B cell (primary cell): ENCODE data around the gene ZNF790. TPM values are rescaled to one million over a fixed set of nuclear protein-coding genes. Genes with fewer than 3 reads are reported as not detected.
A peak's percentile ranks its signal among the peaks of the same experiment; 100 is the strongest.

Source experiments
- ATAC-seq: fragments of 200-7000 bp; cut with Tn5 transposase; one replicate; pipeline ENCODE4 v1.10.0; 2021; ENCODE audit warnings: low read depth, mild to moderate bottlenecking, moderate number of reproducible peaks, moderate library complexity
- CTCF ChIA-PET: fragments of 350-600 bp; sonication (Branson Sonifier 250); formaldehyde crosslinking; loops from one replicate; lab custom pipeline; 2021; ENCODE audit warnings: antibody characterized with exemption, inconsistent platforms; lab: Charles Lee
- POLR2A ChIA-PET: fragments of 350-600 bp; sonication (Branson Sonifier 250); formaldehyde crosslinking; loops from one replicate; lab custom pipeline; 2021; ENCODE audit warnings: antibody characterized with exemption; lab: Charles Lee
- DNase-seq: peaks from one replicate; pipeline ENCODE4 v3.0.0; 2013
- H2AFZ ChIP-seq: 2 replicates; pipeline ENCODE4 v1.6.1; 2012; ENCODE audit warnings: mild to moderate bottlenecking, low read depth, low read length; ENCODE audit not compliant: insufficient read depth, poor library complexity, severe bottlenecking
- H3K27ac ChIP-seq, 2 donors: 1 replicate in 1 of 2; 2 replicates in 1 of 2; pipeline ENCODE4 v1.5.1; 2012 to 2013; ENCODE audit warnings: low read length in 2 of 2, mild to moderate bottlenecking in 2 of 2, moderate library complexity in 1 of 2
- H3K27me3 ChIP-seq, 4 experiments: fragments of 200-600 bp in 1 of 4; sonication (generic) in 1 of 4; replicated peaks in 1 of 4; 1 replicate in 2 of 4; 2 replicates in 2 of 4; pipeline versions ENCODE4 v1.6.1 to v1.7.0; 2013 to 2016; ENCODE audit warnings: low read length in 3 of 4, mild to moderate bottlenecking in 2 of 4, mixed read lengths in 1 of 4, moderate library complexity in 1 of 4; ENCODE audit not compliant: insufficient read depth in 4 of 4, control insufficient read depth in 3 of 4; ENCODE audit errors: control extremely low read depth in 1 of 4
- H3K36me3 ChIP-seq, 2 experiments: replicated peaks in 1 of 2; 1 replicate in 1 of 2; 2 replicates in 1 of 2; pipeline versions ENCODE4 v1.6.1 to v1.7.1; 2013; ENCODE audit warnings: low read length in 1 of 2; ENCODE audit not compliant: insufficient read depth in 2 of 2, control insufficient read depth in 1 of 2; ENCODE audit errors: control extremely low read depth in 1 of 2, extremely low read depth in 1 of 2
- H3K4me1 ChIP-seq, 2 donors: fragments of 200-600 bp in 1 of 2; sonication (generic) in 1 of 2; 1 replicate in 1 of 2; 2 replicates in 1 of 2; pipeline versions ENCODE4 v1.5.1 to v1.6.1; 2013 to 2017; ENCODE audit warnings: low read length in 2 of 2; ENCODE audit not compliant: control insufficient read depth in 2 of 2, insufficient read depth in 2 of 2
- H3K4me2 ChIP-seq: replicated peaks from 2 replicates; pipeline ENCODE3; 2012; ENCODE audit warnings: mild to moderate bottlenecking, low read depth, low read length; ENCODE audit not compliant: poor library complexity, severe bottlenecking
- H3K4me3 ChIP-seq, 5 experiments: fragments of 200-600 bp in 1 of 5; sonication (generic) in 1 of 5; 1 replicate in 3 of 5; 2 replicates in 2 of 5; pipeline versions ENCODE4 v1.5.1 to v1.7.0; 2011 to 2016; ENCODE audit warnings: low read length in 4 of 5, mild to moderate bottlenecking in 4 of 5, low read depth in 2 of 5, control low read depth in 1 of 5, moderate library complexity in 1 of 5; ENCODE audit not compliant: insufficient read depth in 1 of 5; ENCODE audit errors: control extremely low read depth in 1 of 5, extremely low read depth in 1 of 5
- H3K79me2 ChIP-seq: fragments of 200-600 bp; sonication (generic); one replicate; pipeline ENCODE4 v1.6.0; 2016; ENCODE audit warnings: low read length; ENCODE audit not compliant: control insufficient read depth, insufficient read depth
- H3K9ac ChIP-seq: fragments of 200-600 bp; sonication (generic); 2 replicates; pipeline ENCODE4 v1.6.1; 2017; ENCODE audit warnings: mild to moderate bottlenecking, low read length, moderate library complexity
- H3K9me3 ChIP-seq, 3 donors: one replicate each; pipeline versions ENCODE4 v1.6.1 to v1.7.1; 2013; ENCODE audit warnings: low read length in 2 of 3; ENCODE audit not compliant: control insufficient read depth in 2 of 3, insufficient read depth in 1 of 3; ENCODE audit errors: control extremely low read depth in 1 of 3
- H4K20me1 ChIP-seq: 2 replicates; pipeline ENCODE4 v1.6.0; 2012; ENCODE audit warnings: mild to moderate bottlenecking, low read length; ENCODE audit not compliant: insufficient read depth, control insufficient read depth, poor library complexity, severe bottlenecking
- H3K27ac Mint-ChIP-seq: one replicate; pipeline ENCODE4 v1.8.0; 2021; ENCODE audit warnings: mixed read lengths
- H3K27me3 Mint-ChIP-seq: one replicate; pipeline ENCODE4 v1.8.0; 2021; ENCODE audit warnings: mixed read lengths
- H3K4me1 Mint-ChIP-seq: one replicate; pipeline ENCODE4 v1.8.0; 2021; ENCODE audit warnings: mixed read lengths
- H3K4me3 Mint-ChIP-seq: one replicate; pipeline ENCODE4 v1.8.0; 2021; ENCODE audit warnings: mixed read lengths
- H3K9me3 Mint-ChIP-seq: one replicate; pipeline ENCODE4 v1.8.0; 2022; ENCODE audit warnings: mixed read lengths; ENCODE audit not compliant: insufficient read depth
- EZH2 ChIP-seq: IDR thresholded peaks from 2 replicates; pipeline ENCODE4 v1.6.1; 2012; ENCODE audit warnings: borderline replicate concordance, low read depth, mild to moderate bottlenecking, moderate library complexity, low read length; ENCODE audit not compliant: insufficient read depth, poor library complexity, severe bottlenecking
- WGBS: methylation state at CpG from one replicate; pipeline ENCODE4 v1.1.5; 2013; ENCODE audit warnings: missing lambda C conversion rate; ENCODE audit not compliant: insufficient coverage; 5-methylcytosine and 5-hydroxymethylcytosine counted together
- intact Hi-C: fragments of 100-400 bp; cut with micrococcal nuclease; formaldehyde crosslinking; loops from one replicate; pipeline ENCODE4 v1.10.0; 2022
- polyA plus RNA-seq: library from polyadenylated mRNA; depleted of rRNA; stranded (reverse); fragments of >200 nt; gene quantifications from 2 replicates; pipeline ENCODE4 v1.2.3, GENCODE V29; 2012
- total RNA-seq, 2 donors: library from RNA; stranded (reverse); fragments of 120-200 nt in 1 of 2; gene quantifications; 1 replicate in 1 of 2; 2 replicates in 1 of 2; pipeline versions ENCODE4 v1.2.3 to v1.2.4, GENCODE V29; 2013 to 2022
- TF ChIP-seq, protein P1 (sequence below): fragments of 200-600 bp; IDR thresholded peaks from one replicate; pipeline ENCODE4 v1.8.0; 2022; ENCODE audit warnings: antibody characterized with exemption, mild to moderate bottlenecking

The ZNF790 gene
- total and polyA plus RNA-seq, 2 donors (not counting 1 experiment from before 2014, with no cell fraction given): 1.1 to 14.8 TPM

GRCh38 chr19:36837176-36837905 is 846 bp downstream of the ZNF790 start:
- Histone ChIP-seq H3K9ac (peak overlapping the region; percentile 83), H3K4me1 (peaks cover 10 to 18% of the 10 kb centered on the region in 2 donors)
- peaks cover 26% of the 10 kb centered on the region for H3K9me3 Mint-ChIP-seq

More at GRCh38 chr19:36837176-36837905, 846 bp downstream of the ZNF790 start:
- peak overlapping the region; percentile 90 for H2AFZ ChIP-seq
- peaks cover 61% of the 10 kb centered on the region for H3K79me2 ChIP-seq
- H3K4me2 ChIP-seq: peak overlapping the region; percentile 78
- H3K27ac ChIP-seq: peak overlapping the region; percentile 84 to 89
- H4K20me1 ChIP-seq: no peaks in the 10 kb centered on the region
- peaks cover 3 to 9% of the 10 kb centered on the region in 2 experiments for H3K36me3 ChIP-seq
- no peaks in the 10 kb centered on the region for H3K4me1 Mint-ChIP-seq
- TF ChIP-seq, protein P1, sequence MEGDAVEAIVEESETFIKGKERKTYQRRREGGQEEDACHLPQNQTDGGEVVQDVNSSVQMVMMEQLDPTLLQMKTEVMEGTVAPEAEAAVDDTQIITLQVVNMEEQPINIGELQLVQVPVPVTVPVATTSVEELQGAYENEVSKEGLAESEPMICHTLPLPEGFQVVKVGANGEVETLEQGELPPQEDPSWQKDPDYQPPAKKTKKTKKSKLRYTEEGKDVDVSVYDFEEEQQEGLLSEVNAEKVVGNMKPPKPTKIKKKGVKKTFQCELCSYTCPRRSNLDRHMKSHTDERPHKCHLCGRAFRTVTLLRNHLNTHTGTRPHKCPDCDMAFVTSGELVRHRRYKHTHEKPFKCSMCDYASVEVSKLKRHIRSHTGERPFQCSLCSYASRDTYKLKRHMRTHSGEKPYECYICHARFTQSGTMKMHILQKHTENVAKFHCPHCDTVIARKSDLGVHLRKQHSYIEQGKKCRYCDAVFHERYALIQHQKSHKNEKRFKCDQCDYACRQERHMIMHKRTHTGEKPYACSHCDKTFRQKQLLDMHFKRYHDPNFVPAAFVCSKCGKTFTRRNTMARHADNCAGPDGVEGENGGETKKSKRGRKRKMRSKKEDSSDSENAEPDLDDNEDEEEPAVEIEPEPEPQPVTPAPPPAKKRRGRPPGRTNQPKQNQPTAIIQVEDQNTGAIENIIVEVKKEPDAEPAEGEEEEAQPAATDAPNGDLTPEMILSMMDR: no peak
- TF ChIP-seq EZH2: no peak
- ChIA-PET POLR2A (interaction anchor here (1.0 to 3.3 kb wide), 3 partner anchors 13 to 264 kb away, joined by 3 to 41 read pairs (median 12); partner anchors contain the start of genes ZNF345 and ZNF529), CTCF (interaction anchor here (3.1 kb wide), 1 partner anchor 12 kb away, joined by 23 read pairs; the partner anchor contains the start of gene ZNF345)
- H3K27me3 Mint-ChIP-seq: no peaks in the 10 kb centered on the region
- peak overlapping the region; percentile 79 to 90 (median 83) for H3K4me3 ChIP-seq
- peaks cover 0 to 42% (median 24%) of the 10 kb centered on the region in 3 donors for H3K9me3 ChIP-seq
- 21% methylated on average over 6 of the region's 8 CpGs for WGBS
- no peak overlapping the region for H3K4me3 Mint-ChIP-seq
- intact Hi-C loops: loop anchor here (5.0 kb wide), 2 partner anchors 80 to 240 kb away; partner anchors contain the start of genes ZNF420, ZNF568 and ZNF829
- no peak for ATAC-seq
- H3K27ac Mint-ChIP-seq: no peak overlapping the region
- no peaks in the 10 kb centered on the region for H3K27me3 ChIP-seq
- DNase-seq: peak; percentile 8
